ENCODE results near the gene P2RX4. TPM values are rescaled to one million over a fixed set of nuclear protein-coding genes. Genes with fewer than 3 reads are reported as not detected.

P2RX4 gene
- total and polyA plus RNA-seq, 9 of the 15 experiments (the other 6 are each of a cell fraction or from before 2014, with no cell fraction given) = 6.6 to 21.5 (median 11.7) TPM

DNA sequence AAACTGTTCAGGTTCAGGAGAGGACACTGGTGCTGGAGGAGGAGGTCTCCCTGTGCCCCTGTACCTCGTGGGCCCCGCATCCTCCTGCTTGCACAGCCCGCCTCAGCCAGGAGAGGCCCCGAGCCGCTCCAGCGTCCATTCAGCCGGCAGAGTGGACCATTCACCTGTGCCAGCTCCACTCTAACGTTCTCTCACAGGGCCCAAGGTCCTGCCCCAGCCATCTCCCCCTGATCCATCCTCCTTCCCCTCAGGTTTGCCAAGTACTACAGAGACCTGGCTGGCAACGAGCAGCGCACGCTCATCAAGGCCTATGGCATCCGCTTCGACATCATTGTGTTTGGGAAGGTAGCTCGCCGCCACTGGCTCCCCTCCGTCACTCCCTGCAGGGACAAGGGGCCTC lies 22.2 kb downstream of the P2RX4 start:
- BruUV-seq (replicated peaks) = no TSS peak
- in situ Hi-C loops (cut with MboI) = no loop called here
- 84% methylated on average over 14 of the region's 16 CpGs for WGBS (ENCODE audit: insufficient coverage, low coverage, missing lambda C conversion rate)
- Histone ChIP-seq H3K4me1 (replicated peaks in 1 of 2; ENCODE audit: control insufficient read depth in 2 of 2, insufficient read depth in 2 of 2, low read length in 2 of 2) (peaks cover 0 to 12% of the 10 kb centered on the region in 2 experiments; a peak in 2 of 5 replicates), H3K27me3 (ENCODE audit: control insufficient read depth in 2 of 2, insufficient read depth in 2 of 2, low read length in 2 of 2) (no peaks in the 10 kb centered on the region), H3K36me3 (ENCODE audit: control insufficient read depth, insufficient read depth, low read length) (peaks cover 10% of the 10 kb centered on the region; the same call in 1 of the 3 replicates), H3K9me1 (ENCODE audit: control insufficient read depth, insufficient read depth, low read length) (no peaks in the 10 kb centered on the region), H3K79me2 (ENCODE audit: control insufficient read depth, insufficient read depth, low read length) (no peaks in the 10 kb centered on the region), H4K20me1 (replicated peaks; ENCODE audit: control insufficient read depth, insufficient read depth, low read length) (no peaks in the 10 kb centered on the region), H3K4me2 (ENCODE audit: insufficient read depth, low read length) (no peak overlapping the region), H2AFZ (ENCODE audit: low read depth, low read length) (no peak overlapping the region), H3K9ac (ENCODE audit: insufficient read depth in 1 of 2, low read depth in 2 of 2, low read length in 2 of 2) (0 out of 4 replicates have a peak overlapping the region, but pooled peaks of 1 of the 2 experiments have one; percentile 36), H3K4me3 (no peak overlapping the region), H3K9me3 (replicated peaks; ENCODE audit: control insufficient read depth, insufficient read depth, low read depth, low read length) (no peaks in the 10 kb centered on the region), H3K27ac (ENCODE audit: extremely low read depth, low read depth, low read length) (no peak overlapping the region)
- ATAC-seq = no peak
- no peak for DNase-seq (ENCODE audit: extremely low read depth in 1 of 4, low spot score in 3 of 4)
- POLR2A ChIA-PET = no interaction called here
- no peak for TF ChIP-seq ZNF347 (CRISPR knock-in tag; IDR thresholded peaks at IDR 0.05; ENCODE audit: low read depth)
- peak; percentile 65 for TF ChIP-seq POLR2G (IDR thresholded peaks at IDR 0.05; ENCODE audit: low read depth, low read length)
- intact Hi-C loops (cut with micrococcal nuclease) = no loop called here
- CTCF ChIA-PET (ENCODE audit: low intra/inter-chr PET ratio) = no interaction called here
- no peak for FAIRE-seq

GRCh38 chr12:121232977-121233627 lies 23.2 kb downstream of the P2RX4 start:
- Histone ChIP-seq H3K27ac (ENCODE audit: extremely low read depth, low read depth, low read length) (no peak overlapping the region), H4K20me1 (replicated peaks; ENCODE audit: control insufficient read depth, insufficient read depth, low read length) (no peaks in the 10 kb centered on the region), H3K27me3 (ENCODE audit: control insufficient read depth in 2 of 2, insufficient read depth in 2 of 2, low read length in 2 of 2) (no peaks in the 10 kb centered on the region), H3K79me2 (ENCODE audit: control insufficient read depth, insufficient read depth, low read length) (no peaks in the 10 kb centered on the region), H3K9me3 (replicated peaks; ENCODE audit: control insufficient read depth, insufficient read depth, low read depth, low read length) (no peaks in the 10 kb centered on the region), H3K4me2 (ENCODE audit: insufficient read depth, low read length) (no peak overlapping the region), H3K4me1 (replicated peaks in 1 of 2; ENCODE audit: control insufficient read depth in 2 of 2, insufficient read depth in 2 of 2, low read length in 2 of 2) (peaks cover 0 to 12% of the 10 kb centered on the region in 2 experiments; a peak in 1 of 5 replicates), H3K36me3 (ENCODE audit: control insufficient read depth, insufficient read depth, low read length) (peaks cover 18% of the 10 kb centered on the region; the same call in 1 of the 3 replicates), H3K9me1 (ENCODE audit: control insufficient read depth, insufficient read depth, low read length) (no peaks in the 10 kb centered on the region), H3K4me3 (no peak overlapping the region), H3K9ac (ENCODE audit: insufficient read depth in 1 of 2, low read depth in 2 of 2, low read length in 2 of 2) (no peak overlapping the region), H2AFZ (ENCODE audit: low read depth, low read length) (no peak overlapping the region)
- intact Hi-C loops (cut with micrococcal nuclease) (no loop called here), in situ Hi-C loops (cut with MboI) (no loop called here)
- FAIRE-seq (no peak), ATAC-seq (no peak), DNase-seq (ENCODE audit: extremely low read depth in 1 of 4, low spot score in 3 of 4) (no peak)
- ChIA-PET CTCF (ENCODE audit: low intra/inter-chr PET ratio) (no interaction called here), POLR2A (interaction anchor here (0.7 to 0.9 kb wide), 2 partner anchors 30 to 201 kb away, joined by 3 read pairs; no protein-coding TSS in a partner anchor)
- no TSS peak for BruUV-seq (replicated peaks)
- 90% methylated on average over 14 of the region's 14 CpGs for WGBS (ENCODE audit: insufficient coverage, low coverage, missing lambda C conversion rate)
- TF ChIP-seq ZNF121 (CRISPR knock-in tag; conservative IDR thresholded peaks at IDR 0.05) (no peak), ZNF239 (CRISPR knock-in tag; IDR thresholded peaks at IDR 0.05) (no peak), ZBTB49 (CRISPR knock-in tag; IDR thresholded peaks at IDR 0.05; ENCODE audit: borderline replicate concordance) (no peak), SAFB (IDR thresholded peaks at IDR 0.05; ENCODE audit: borderline replicate concordance, low read depth, low read length) (no peak), DMBX1 (CRISPR knock-in tag; IDR thresholded peaks at IDR 0.05; ENCODE audit: borderline replicate concordance) (no peak), NFE2 (IDR thresholded peaks at IDR 0.05; ENCODE audit: low read depth) (no peak), MYC (IDR thresholded peaks at IDR 0.05; ENCODE audit: low read depth, low read length) (no peak), MYC (CRISPR knock-in tag; IDR thresholded peaks at IDR 0.05; ENCODE audit: borderline replicate concordance, low read depth) (no peak), FOXA1 (IDR thresholded peaks at IDR 0.05; ENCODE audit: borderline replicate concordance) (no peak), STAT5A (IDR thresholded peaks at IDR 0.05; ENCODE audit: borderline replicate concordance, low read length) (no peak), ZNF140 (CRISPR knock-in tag; IDR thresholded peaks at IDR 0.05) (no peak), LEF1 (IDR thresholded peaks at IDR 0.05) (no peak), NELFE (IDR thresholded peaks at IDR 0.05; ENCODE audit: insufficient read depth, insufficient read length) (no peak)
